NCI-H1694 (cell line): ENCODE measurements around the gene BTBD7.
"Not testable (repeated sequence)": the region's sequence is repeated elsewhere in the genome, so short reads cannot be mapped to it uniquely, and the experiment has no call there.

Source experiments
- DNase-seq: peaks from one replicate; lab custom pipeline; 2025; lab: John Stamatoyannopoulos, UW

The BTBD7 gene

GRCh38 chr14:93332853-93333630, at the start of gene BTBD7:
Gene BTBD7, minus strand, starts transcription at chr14:93333036. Its CDS starts 36,985 bp downstream, at chr14:93296051.
- DNase-seq, result peak; percentile 99

GRCh38 chr14:93381644-93382043, 48.8 kb upstream of the BTBD7 start:
- DNase-seq, result no peak

- DNase-seq, result no peak
These were observed 47.0 kb upstream of the BTBD7 start for GRCh38 chr14:93379831-93380230.

GRCh38 chr14:93375673-93376156, 42.9 kb upstream of the BTBD7 start:
- DNase-seq, result no peak

GRCh38 chr14:93369713-93370266, 37.0 kb upstream of the BTBD7 start:
- DNase-seq, result no peak

- no peak for DNase-seq
These were observed 36.3 kb upstream of the BTBD7 start for GRCh38 chr14:93368996-93369712.

- DNase-seq, result not testable (repeated sequence)
These were observed 22.0 kb upstream of the BTBD7 start for GRCh38 chr14:93354873-93355272.

- no peak for DNase-seq
These were observed 15.5 kb upstream of the BTBD7 start for GRCh38 chr14:93348292-93348691.

GRCh38 chr14:93347850-93348249, 15.0 kb upstream of the BTBD7 start:
- no peak for DNase-seq

- DNase-seq, result no peak
These were observed 14.3 kb upstream of the BTBD7 start, which contains the start of gene COX8C for GRCh38 chr14:93346926-93347721. Gene COX8C, plus strand, starts transcription at chr14:93347182. Its CDS starts 87 bp downstream, at chr14:93347269.

- DNase-seq, result no peak
These were observed 11.0 kb upstream of the BTBD7 start for GRCh38 chr14:93343797-93344196.

- DNase-seq, result no peak
These were observed 10.4 kb upstream of the BTBD7 start for GRCh38 chr14:93343266-93343665.

GRCh38 chr14:93337884-93338283, 5.0 kb upstream of the BTBD7 start:
- DNase-seq, result no peak

GRCh38 chr14:93337143-93337753, 4.4 kb upstream of the BTBD7 start:
- no peak for DNase-seq

- peak; percentile 39 for DNase-seq
These were observed 831 bp upstream of the BTBD7 start for GRCh38 chr14:93333631-93334103.

GRCh38 chr14:93332397-93332852, 411 bp downstream of the BTBD7 start:
- DNase-seq, result no peak

GRCh38 chr14:93331728-93332396, 974 bp downstream of the BTBD7 start:
- DNase-seq, result no peak

- no peak for DNase-seq
These were observed 1.7 kb downstream of the BTBD7 start for GRCh38 chr14:93331002-93331727.

GRCh38 chr14:93330609-93331000, 2.2 kb downstream of the BTBD7 start:
- DNase-seq, result no peak
